ENCODE data around the gene AKTIP. TPM values are rescaled to one million over a fixed set of nuclear protein-coding genes. Genes with fewer than 3 reads are reported as not detected.

AKTIP gene
- total RNA-seq, 1 experiment from 2014 or later = 23.5 TPM

GRCh38 chr16:53494636-53495035 is 8.4 kb downstream of the AKTIP start:
- Histone ChIP-seq H3K4me3 (replicated peaks in 1 of 2; ENCODE audit: low read depth in 1 of 2, low read length in 2 of 2) (no peak overlapping the region), H3K27ac (ENCODE audit: low read depth, low read length) (no peak overlapping the region), H3K9me2 (ENCODE audit: insufficient read depth) (no peaks in the 10 kb centered on the region), H3K79me2 (ENCODE audit: insufficient read depth, low read length) (no peaks in the 10 kb centered on the region), H2AFZ (ENCODE audit: low read depth, low read length, poor library complexity, severe bottlenecking) (no peak overlapping the region), H3K36me3 (ENCODE audit: control insufficient read depth in 1 of 2, insufficient read depth in 2 of 2, low read length in 2 of 2) (peaks cover 29 to 31% of the 10 kb centered on the region in 2 experiments), H3K9me3 (ENCODE audit: control insufficient read depth in 1 of 2, insufficient read depth in 1 of 2, low read depth in 1 of 2, low read length in 2 of 2) (no peaks in the 10 kb centered on the region), H3K4me2 (ENCODE audit: low read length) (no peak overlapping the region), H3K27me3 (ENCODE audit: insufficient read depth, low read length) (no peaks in the 10 kb centered on the region), H4K20me1 (ENCODE audit: insufficient read depth) (no peaks in the 10 kb centered on the region), H3K9ac (ENCODE audit: low read length) (no peak overlapping the region), H3K4me1 (ENCODE audit: control insufficient read depth in 1 of 2, insufficient read depth in 2 of 2, low read length in 2 of 2) (no peaks in the 10 kb centered on the region)
- intact Hi-C loops (cut with micrococcal nuclease) = loop anchor here (10.0 kb wide), 1 partner anchor 360 kb away; no protein-coding TSS in a partner anchor
- ChIA-PET POLR2A (no interaction called here), RAD21 (ENCODE audit: low non-redundant PET in 1 of 2, low total read pairs in 2 of 2, uncharacterized antibody in 2 of 2, unreplicated experiment in 2 of 2) (no interaction called here), CTCF (interaction anchor here (1.3 kb wide), 1 partner anchor 16 kb away, joined by 4 read pairs; no protein-coding TSS in a partner anchor)
- no TSS peak for BruUV-seq (replicated peaks)
- no peak for TF ChIP-seq POLR2A (IDR thresholded peaks at IDR 0.05; ENCODE audit: borderline replicate concordance, extremely low read depth, insufficient read depth, insufficient read length)
- TF ChIP-seq ZFX (IDR thresholded peaks at IDR 0.05) = no peak
- no peak for TF ChIP-seq EGR1 (IDR thresholded peaks at IDR 0.05; ENCODE audit: low read depth)
- TF ChIP-seq EZH2phosphoT487 (IDR thresholded peaks at IDR 0.05; ENCODE audit: borderline replicate concordance) = no peak
- TF ChIP-seq JUND (IDR thresholded peaks at IDR 0.05) = no peak
- no peak for TF ChIP-seq ELF1 (IDR thresholded peaks at IDR 0.05; ENCODE audit: borderline replicate concordance, low read depth)
- TF ChIP-seq TCF7L2 (IDR thresholded peaks at IDR 0.05; ENCODE audit: borderline replicate concordance, extremely low read depth, insufficient read depth, insufficient read length) = no peak
- TF ChIP-seq EZH2 (IDR thresholded peaks at IDR 0.05) = no peak
- no peak for TF ChIP-seq SRF (IDR thresholded peaks at IDR 0.05; ENCODE audit: low read depth)
- no peak for ATAC-seq
- no peak for DNase-seq (ENCODE audit: low read depth, low spot score)

- H3K27ac ChIP-seq (ENCODE audit: low read depth, low read length) = no peak overlapping the region
- H3K79me2 ChIP-seq (ENCODE audit: insufficient read depth, low read length) = no peaks in the 10 kb centered on the region
- no peak overlapping the region for H3K4me3 ChIP-seq (replicated peaks in 1 of 2; ENCODE audit: low read depth in 1 of 2, low read length in 2 of 2)
- POLR2A ChIA-PET = no interaction called here
- no TSS peak for BruUV-seq (replicated peaks)
- peaks cover 25 to 30% of the 10 kb centered on the region in 2 experiments for H3K36me3 ChIP-seq (ENCODE audit: control insufficient read depth in 1 of 2, insufficient read depth in 2 of 2, low read length in 2 of 2)
- DNase-seq (ENCODE audit: low read depth, low spot score) = no peak
- CTCF ChIA-PET = no interaction called here
- H3K27me3 ChIP-seq (ENCODE audit: insufficient read depth, low read length) = no peaks in the 10 kb centered on the region
- no peaks in the 10 kb centered on the region for H3K9me3 ChIP-seq (ENCODE audit: control insufficient read depth in 1 of 2, insufficient read depth in 1 of 2, low read depth in 1 of 2, low read length in 2 of 2)
- H3K9me2 ChIP-seq (ENCODE audit: insufficient read depth) = no peaks in the 10 kb centered on the region
- RAD21 ChIA-PET (ENCODE audit: low non-redundant PET in 1 of 2, low total read pairs in 2 of 2, uncharacterized antibody in 2 of 2, unreplicated experiment in 2 of 2) = no interaction called here
- no peaks in the 10 kb centered on the region for H3K4me1 ChIP-seq (ENCODE audit: control insufficient read depth in 1 of 2, insufficient read depth in 2 of 2, low read length in 2 of 2)
- H3K9ac ChIP-seq (ENCODE audit: low read length) = no peak overlapping the region
- no peak overlapping the region for H2AFZ ChIP-seq (ENCODE audit: low read depth, low read length, poor library complexity, severe bottlenecking)
- no peak for ATAC-seq
- no peaks in the 10 kb centered on the region for H4K20me1 ChIP-seq (ENCODE audit: insufficient read depth)
- intact Hi-C loops (cut with micrococcal nuclease) = loop anchor here (10.0 kb wide), 1 partner anchor 358 kb away; no protein-coding TSS in a partner anchor
- no peak overlapping the region for H3K4me2 ChIP-seq (ENCODE audit: low read length)
- no peak for TF ChIP-seq CTCF (IDR thresholded peaks at IDR 0.05 in 2 of 3, conservative IDR thresholded peaks at IDR 0.05 in 1 of 3; ENCODE audit: borderline replicate concordance in 1 of 3, insufficient read depth in 1 of 3, low read depth in 2 of 3, low read length in 2 of 3)
- TF ChIP-seq ZBTB33 (IDR thresholded peaks at IDR 0.05; ENCODE audit: extremely low read depth, insufficient replicate concordance, low read length) = no peak
- TF ChIP-seq TCF7L2 (IDR thresholded peaks at IDR 0.05; ENCODE audit: borderline replicate concordance, extremely low read depth, insufficient read depth, insufficient read length) = no peak
- no peak for TF ChIP-seq CEBPB (IDR thresholded peaks at IDR 0.05; ENCODE audit: low read depth)
- no peak for TF ChIP-seq EGR1 (IDR thresholded peaks at IDR 0.05; ENCODE audit: low read depth)
- no peak for TF ChIP-seq FOSL1 (IDR thresholded peaks at IDR 0.05; ENCODE audit: low read depth)
- TF ChIP-seq SP1 (IDR thresholded peaks at IDR 0.05; ENCODE audit: low read depth) = no peak
- no peak for TF ChIP-seq YY1 (IDR thresholded peaks at IDR 0.05; ENCODE audit: extremely low read depth, insufficient replicate concordance, low read depth, low read length)
- TF ChIP-seq EZH2 (IDR thresholded peaks at IDR 0.05) = no peak
- no peak for TF ChIP-seq ATF3 (IDR thresholded peaks at IDR 0.05)
- TF ChIP-seq JUND (IDR thresholded peaks at IDR 0.05) = no peak
- TF ChIP-seq SRF (IDR thresholded peaks at IDR 0.05; ENCODE audit: low read depth) = no peak
- no peak for TF ChIP-seq POLR2A (IDR thresholded peaks at IDR 0.05; ENCODE audit: borderline replicate concordance, extremely low read depth, insufficient read depth, insufficient read length)
- TF ChIP-seq ZFX (IDR thresholded peaks at IDR 0.05) = no peak
- TF ChIP-seq SIN3A (IDR thresholded peaks at IDR 0.05; ENCODE audit: low read depth) = no peak
- no peak for TF ChIP-seq ELF1 (IDR thresholded peaks at IDR 0.05; ENCODE audit: borderline replicate concordance, low read depth)
These were observed 10.5 kb downstream of the AKTIP start for GRCh38 chr16:53492503-53492902.
